Inflammatory macrophage treated with lipopolysaccharide for 4 hours (primary cell): ENCODE results near the gene DNAJC10.

Experiments
- DNase-seq: peaks from one replicate; pipeline ENCODE4 v3.0.0-alpha.2; 2020

The DNAJC10 gene

DNA sequence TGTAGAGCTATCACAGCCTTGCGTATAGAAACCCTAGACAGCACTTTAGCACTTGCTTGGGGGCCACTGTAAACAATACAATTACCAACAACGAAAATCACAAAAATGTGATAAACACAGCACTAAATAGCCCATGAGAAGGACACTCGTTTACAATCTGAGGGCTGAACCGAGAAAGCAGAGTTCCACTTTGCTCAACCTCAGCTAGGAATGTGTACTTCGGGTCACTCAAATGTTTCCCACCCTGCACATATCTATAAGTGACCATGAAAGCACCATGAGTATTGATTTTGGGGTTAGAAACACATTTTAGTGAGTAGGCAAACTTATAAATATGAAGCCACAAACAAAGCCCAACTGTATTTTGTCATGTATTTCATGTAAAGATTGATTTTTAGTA lies 88.1 kb downstream of the DNAJC10 start:
- no peak for DNase-seq

- no peak for DNase-seq
Observed at GRCh38 chr2:182807319-182807718, 91.3 kb downstream of the DNAJC10 start.

DNA sequence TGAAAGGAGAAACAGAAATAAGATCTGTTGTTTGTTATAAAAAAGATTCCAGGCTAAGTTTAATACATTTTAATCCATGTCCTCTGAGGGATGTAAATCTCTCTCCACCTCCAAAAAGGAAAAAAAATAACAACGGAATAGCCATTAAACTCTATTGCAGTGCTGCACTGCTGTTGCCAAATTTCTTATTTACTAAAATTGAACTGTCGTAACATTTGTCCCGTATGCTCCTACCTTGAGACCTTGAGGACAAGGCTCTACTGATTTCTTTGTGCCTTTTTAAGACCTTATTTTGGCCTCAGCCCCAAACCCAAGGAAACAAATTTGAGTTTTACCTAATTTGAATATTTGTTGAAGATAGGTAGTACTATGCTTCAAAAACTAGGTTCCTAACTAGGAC lies 94.0 kb downstream of the DNAJC10 start:
- DNase-seq, result no peak

DNA sequence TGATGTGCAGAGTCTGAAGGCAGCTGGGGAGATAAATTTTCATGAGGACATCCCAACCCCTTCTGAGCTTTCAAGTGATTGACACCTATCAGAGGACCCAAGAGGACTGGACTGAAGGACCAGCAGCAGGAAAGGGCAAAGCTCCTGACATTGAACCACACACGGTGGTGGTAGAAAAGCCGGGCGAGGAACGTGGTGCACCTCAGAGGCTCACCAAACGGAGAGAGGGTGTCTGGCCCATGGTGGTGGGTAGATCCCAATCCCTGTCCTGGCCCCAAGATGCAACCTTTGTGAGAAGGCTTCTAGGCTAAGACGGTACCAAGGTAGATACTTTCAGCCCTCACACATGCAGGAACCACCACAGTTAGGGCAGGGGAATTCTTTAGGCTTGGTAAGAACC lies 98.3 kb downstream of the DNAJC10 start:
- DNase-seq, result no peak

DNA sequence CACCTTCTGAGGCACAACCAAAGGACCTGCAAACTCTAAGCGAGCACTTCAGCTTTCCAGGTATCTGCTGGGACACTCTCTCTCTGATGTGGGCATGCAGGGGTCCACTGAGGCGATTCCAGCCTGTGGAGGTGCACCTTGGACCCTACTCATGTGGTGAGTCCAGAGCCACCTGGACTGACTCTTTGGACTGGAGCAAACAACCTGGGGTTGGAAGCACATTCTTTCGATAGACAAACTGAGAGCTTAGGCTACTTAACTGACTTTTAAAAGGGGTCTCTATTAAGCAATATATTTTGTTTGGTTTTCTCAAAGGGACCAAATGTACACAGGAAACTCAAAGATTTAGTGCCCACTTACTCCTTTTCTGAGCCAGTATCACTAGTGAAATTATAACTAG lies 98.7 kb downstream of the DNAJC10 start:
- DNase-seq, result no peak

GRCh38 chr2:182816866-182817265 lies 100.8 kb downstream of the DNAJC10 start:
- DNase-seq, result no peak

DNA sequence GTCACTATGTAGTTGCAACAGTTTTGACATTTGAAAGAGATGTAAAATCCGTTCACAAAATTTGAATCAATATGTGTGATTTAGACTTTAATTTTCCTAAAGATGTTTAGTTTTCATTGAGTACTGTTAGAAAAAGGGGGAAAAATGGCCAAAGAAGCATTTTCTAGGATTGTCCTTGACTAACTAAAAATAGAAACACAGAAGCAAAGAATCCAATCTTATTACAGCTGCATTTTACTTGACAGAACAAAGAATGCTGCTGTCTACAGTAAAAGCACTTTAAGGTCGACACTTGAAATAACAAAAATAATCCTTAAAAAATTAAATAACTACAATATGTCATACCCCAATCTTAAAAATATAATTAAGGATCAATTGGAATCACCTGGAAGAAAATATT lies 101.5 kb downstream of the DNAJC10 start:
- no peak for DNase-seq

- no peak for DNase-seq
Observed at GRCh38 chr2:182818501-182818900, 102.4 kb downstream of the DNAJC10 start.

DNA sequence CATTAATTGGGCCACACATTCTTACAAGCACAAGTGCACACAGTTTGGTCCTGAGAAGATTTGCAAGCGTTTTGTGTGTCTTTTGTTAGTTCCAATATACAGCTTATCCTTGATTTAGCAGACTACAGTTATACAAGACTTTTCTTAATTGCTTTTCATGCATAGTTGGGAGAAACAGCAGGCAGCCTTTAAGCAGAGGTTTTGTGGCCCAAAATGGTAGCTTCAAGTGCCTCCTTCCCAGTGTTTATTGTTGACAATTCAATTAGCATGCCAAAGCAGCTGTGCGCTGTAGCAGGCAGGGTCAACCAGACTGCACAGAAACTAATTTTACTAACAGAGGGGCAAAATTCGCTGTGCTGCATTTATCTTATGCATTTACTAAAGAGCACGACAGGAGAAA lies 102.9 kb downstream of the DNAJC10 start:
- no peak for DNase-seq

DNA sequence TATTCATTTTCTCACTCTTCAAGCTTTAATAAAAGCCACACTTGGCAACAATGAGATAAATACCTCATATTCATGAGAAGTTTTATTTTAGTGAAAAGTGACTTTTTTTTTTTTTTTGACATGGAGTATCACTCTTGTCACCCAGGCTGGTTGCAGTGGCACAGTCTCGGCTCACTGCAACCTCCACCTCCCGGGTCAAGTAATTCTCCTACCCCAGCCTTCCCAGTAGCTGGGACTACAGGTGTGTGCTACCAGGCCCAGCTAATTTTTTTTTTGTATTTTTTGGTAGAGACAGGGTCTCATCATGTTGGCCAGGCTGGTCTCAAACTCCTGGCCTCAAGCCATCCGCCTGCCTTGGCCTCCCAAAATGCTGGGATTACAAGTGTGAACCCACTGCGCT lies 103.4 kb downstream of the DNAJC10 start:
- DNase-seq, result no peak

- DNase-seq, result no peak
Observed at GRCh38 chr2:182821182-182821581, 105.1 kb downstream of the DNAJC10 start.

GRCh38 chr2:182822733-182823132 lies 106.7 kb downstream of the DNAJC10 start:
- no peak for DNase-seq

GRCh38 chr2:182824056-182824766 lies 108.2 kb downstream of the DNAJC10 start:
- no peak for DNase-seq

DNA sequence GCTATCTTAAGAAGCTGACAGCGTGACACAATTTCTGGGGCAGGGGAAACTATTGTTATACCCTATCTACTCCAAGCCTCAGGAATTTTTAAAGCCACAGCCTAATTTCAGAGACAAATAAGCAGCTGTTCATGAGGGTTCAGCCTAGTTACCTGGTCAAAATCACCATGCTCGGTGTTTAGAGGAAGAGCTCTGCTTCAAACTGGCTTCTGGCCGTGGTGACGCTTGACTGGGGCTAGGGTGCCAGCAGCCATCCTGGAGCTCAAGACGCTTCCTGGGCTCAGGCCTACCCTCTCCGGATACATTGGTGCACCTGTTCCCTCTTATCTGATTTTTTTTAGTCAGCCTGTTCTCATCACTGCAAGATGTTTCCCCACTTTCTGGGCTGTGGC lies 108.7 kb downstream of the DNAJC10 start:
- no peak for DNase-seq

GRCh38 chr2:182826064-182826463 lies 110.0 kb downstream of the DNAJC10 start:
- no peak for DNase-seq

- no peak for DNase-seq
Observed at GRCh38 chr2:182826496-182826895, 110.4 kb downstream of the DNAJC10 start.

- DNase-seq, result no peak
Observed at GRCh38 chr2:182827182-182827879, 111.3 kb downstream of the DNAJC10 start.

DNA sequence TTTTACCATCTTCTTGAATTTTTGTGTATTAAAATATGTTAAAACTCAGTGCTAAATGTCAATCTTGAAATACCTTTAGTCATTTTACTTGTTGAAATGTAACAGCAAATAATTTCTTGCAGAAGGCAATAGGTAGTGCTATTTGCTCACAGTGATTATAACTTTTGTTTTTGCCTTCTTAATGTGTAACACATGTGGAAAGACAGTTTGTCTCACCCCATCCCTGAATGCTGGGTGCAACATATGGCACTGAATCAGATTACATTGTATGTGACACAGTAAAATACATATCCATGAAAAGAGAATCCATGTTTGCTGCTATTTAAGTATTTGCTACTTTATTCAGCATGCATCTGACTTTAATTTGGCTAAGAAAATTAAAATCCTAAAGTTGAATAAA lies 115.0 kb downstream of the DNAJC10 start:
- DNase-seq, result no peak

- no peak for DNase-seq
Observed at GRCh38 chr2:182831921-182832320, 115.9 kb downstream of the DNAJC10 start.

DNA sequence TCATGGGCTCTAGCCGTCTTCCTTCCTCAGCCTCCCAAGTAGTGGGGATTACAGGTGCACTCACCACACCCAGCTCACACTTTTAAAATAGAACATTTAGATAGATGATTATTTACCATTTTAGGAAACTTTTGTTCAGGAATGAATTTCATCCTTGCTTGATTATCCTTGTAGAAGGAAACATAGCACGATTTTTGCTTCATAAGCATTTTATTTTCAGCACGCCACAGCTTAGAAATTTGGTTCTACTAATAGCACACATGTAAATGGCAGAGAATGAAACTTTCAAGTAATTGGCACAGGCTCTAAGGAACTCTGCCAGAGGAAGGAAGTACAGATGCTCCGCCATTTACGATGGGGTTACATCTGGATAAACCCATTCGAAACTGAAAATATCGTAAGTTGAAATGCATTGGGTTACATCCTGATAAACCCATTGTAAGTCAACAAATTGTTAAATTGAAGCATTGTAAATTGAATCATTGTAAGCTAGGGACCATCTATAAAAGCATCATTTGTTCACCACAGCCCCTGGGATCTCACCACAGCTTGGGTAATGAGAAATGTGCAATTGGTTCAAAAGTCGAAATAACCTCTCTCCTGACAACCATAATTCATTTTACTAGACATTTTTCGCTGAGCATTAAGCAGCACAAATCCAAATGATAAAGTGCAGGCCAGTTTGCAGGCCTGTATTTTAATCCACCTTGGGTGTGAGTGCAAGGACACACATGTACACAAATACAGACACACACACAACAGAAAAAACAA lies 117.2 kb downstream of the DNAJC10 start:
- DNase-seq, result no peak

GRCh38 chr2:182834293-182834692 lies 118.2 kb downstream of the DNAJC10 start:
- DNase-seq, result no peak

DNA sequence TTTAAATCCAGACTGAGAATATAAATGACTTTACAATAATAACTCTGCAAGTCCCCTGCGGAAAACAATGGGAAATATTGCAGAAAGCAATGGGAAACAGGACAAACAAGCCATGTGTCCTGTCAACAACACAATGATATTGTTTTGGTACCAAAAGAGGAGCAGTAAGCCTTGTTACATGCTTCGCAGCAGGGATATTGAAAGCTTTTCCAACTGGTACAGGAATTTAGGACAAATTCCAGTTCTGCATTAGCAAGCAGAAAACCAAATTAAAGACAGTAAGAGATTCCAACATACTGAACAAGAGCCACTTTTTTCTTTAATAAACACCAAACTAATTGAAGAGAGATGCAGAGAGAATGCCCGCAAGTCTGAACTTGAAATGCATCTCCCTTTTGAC lies 120.4 kb downstream of the DNAJC10 start:
- DNase-seq, result no peak
